Measurements from ENCODE around the gene MARK4.

Gene MARK4

DNA sequence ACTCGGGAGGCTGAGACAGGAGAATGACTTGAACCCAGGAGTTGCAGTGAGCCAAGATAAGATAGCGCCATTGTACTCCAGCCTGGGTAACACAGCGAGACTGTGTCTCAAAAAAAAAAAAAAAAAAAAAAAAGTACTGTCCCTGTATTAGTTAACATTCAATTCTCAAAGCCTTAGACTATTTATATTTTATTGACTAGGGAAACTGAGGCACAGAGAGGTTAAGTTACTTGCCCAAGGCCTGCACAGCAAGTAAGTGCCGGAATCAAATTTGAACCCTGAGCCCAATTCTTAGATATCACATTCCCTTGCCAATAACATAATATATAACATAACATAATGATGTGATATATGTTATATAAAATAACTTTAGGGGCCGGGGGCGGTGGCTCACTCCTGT is 88.6 kb downstream of the MARK4 start:
- TF ChIP-seq FOXP2 (optimal IDR thresholded peaks at IDR 0.05; ENCODE audit: control extremely low read depth, extremely low read length, insufficient read depth) (no peak), POLR2AphosphoS5 (IDR thresholded peaks at IDR 0.05; ENCODE audit: borderline replicate concordance, low read depth, low read length) (no peak), EZH2 (IDR thresholded peaks at IDR 0.05) (no peak)
- Histone ChIP-seq H3K4me3 (no peak overlapping the region), H3K36me3 (ENCODE audit: insufficient read depth, low read length) (no peaks in the 10 kb centered on the region), H3K9ac (ENCODE audit: insufficient read length) (no peak overlapping the region), H3K9me3 (ENCODE audit: low read depth, low read length) (no peaks in the 10 kb centered on the region), H3K27ac (no peak overlapping the region)
- no peak for DNase-seq (ENCODE audit: low read depth, low spot score)

DNA sequence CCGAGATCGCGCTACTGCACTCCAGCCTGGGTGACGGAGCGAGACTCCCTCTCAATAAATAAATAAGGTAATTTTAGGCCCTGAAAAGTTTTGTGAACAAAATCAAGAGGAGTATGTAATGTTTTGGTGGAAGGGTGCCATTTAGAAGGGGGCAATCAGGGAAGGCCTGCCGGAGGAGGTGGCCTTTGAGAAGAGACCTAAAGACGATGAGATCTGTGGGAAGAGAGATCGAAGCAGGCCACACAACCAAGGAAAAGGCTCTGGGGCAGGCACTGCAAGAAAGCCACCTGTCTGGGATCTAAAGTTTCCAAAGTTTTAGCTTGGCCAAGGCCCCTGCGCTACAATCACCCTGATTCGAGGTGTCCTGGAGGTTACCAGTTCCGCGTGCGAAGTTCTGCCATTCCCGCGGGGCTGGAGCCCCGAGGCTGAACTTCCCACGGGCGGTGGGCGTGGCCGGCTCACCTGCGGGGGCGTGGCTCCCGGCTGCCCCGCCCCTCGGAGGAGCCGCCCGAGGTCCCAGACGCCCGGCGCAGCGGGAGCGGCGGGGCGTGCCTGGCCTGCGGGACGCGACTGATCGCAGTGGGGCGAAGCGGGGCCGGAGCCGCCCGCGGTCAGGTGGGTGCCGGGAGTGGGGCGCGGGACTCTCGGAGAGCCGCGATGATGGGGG is 89.3 kb downstream of the MARK4 start, which contains the start of gene KLC3:
KLC3 (plus strand) TSS at position 519 of the 667 bp plus-strand sequence. CDS start 4,792 bp downstream, outside the sequence.
- no peak for TF ChIP-seq FOXP2 (optimal IDR thresholded peaks at IDR 0.05; ENCODE audit: control extremely low read depth, extremely low read length, insufficient read depth)
- no peak for TF ChIP-seq POLR2AphosphoS5 (IDR thresholded peaks at IDR 0.05; ENCODE audit: borderline replicate concordance, low read depth, low read length)
- H3K27ac ChIP-seq, result no peak within 1 kb of the TSS
- H3K9me3 ChIP-seq (ENCODE audit: low read depth, low read length), result no peaks in the 10 kb centered on the region
- H3K9ac ChIP-seq (ENCODE audit: insufficient read length), result no peak within 1 kb of the TSS
- peak within 1 kb of the TSS; percentile 74 for H3K4me3 ChIP-seq
- H3K36me3 ChIP-seq (ENCODE audit: insufficient read depth, low read length), result no peaks in the 10 kb centered on the region
- DNase-seq (ENCODE audit: low read depth, low spot score), result no peak

DNA sequence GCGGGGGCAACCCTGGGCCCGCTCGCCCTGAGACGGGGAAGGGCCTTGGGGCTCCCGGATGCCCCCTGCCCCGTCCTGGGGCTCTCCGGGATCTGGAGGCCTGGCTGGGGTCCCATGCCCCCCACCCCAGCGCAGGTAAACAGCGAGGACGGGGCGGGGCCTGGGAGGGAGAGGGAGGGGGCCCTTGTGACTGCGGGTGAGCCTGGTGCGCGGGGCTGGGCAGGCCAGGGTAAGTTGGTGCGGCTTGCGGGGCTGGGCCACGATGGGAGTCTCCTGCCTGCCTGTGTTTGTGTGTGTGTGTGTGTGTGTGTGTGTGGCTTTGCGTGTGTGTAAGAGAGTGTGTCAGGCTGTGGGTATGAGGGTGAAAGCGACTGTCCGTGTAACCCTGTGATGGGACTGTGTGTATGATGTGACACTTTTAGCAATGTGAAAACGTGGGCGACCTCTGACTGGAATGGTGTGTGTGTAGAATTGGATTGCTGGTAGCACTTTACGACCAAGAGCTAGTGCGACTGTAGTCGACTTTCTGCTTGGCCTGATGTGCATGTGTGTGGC is 89.9 kb downstream of the MARK4 start:
- Histone ChIP-seq H3K9ac (ENCODE audit: insufficient read length) (no peak overlapping the region), H3K36me3 (ENCODE audit: insufficient read depth, low read length) (no peaks in the 10 kb centered on the region), H3K27ac (no peak overlapping the region), H3K4me3 (peak overlapping the region; percentile 74), H3K9me3 (ENCODE audit: low read depth, low read length) (no peaks in the 10 kb centered on the region)
- DNase-seq (ENCODE audit: low read depth, low spot score), result no peak
- no peak for TF ChIP-seq EZH2 (IDR thresholded peaks at IDR 0.05)
- TF ChIP-seq FOXP2 (optimal IDR thresholded peaks at IDR 0.05; ENCODE audit: control extremely low read depth, extremely low read length, insufficient read depth), result no peak

- no peak for TF ChIP-seq POLR2AphosphoS5 (IDR thresholded peaks at IDR 0.05; ENCODE audit: borderline replicate concordance, low read depth, low read length)
- no peak for TF ChIP-seq EZH2 (IDR thresholded peaks at IDR 0.05)
- no peak for TF ChIP-seq FOXP2 (optimal IDR thresholded peaks at IDR 0.05; ENCODE audit: control extremely low read depth, extremely low read length, insufficient read depth)
- DNase-seq (ENCODE audit: low read depth, low spot score), result no peak
These were observed 91.8 kb downstream of the MARK4 start for GRCh38 chr19:45342911-45343310.

DNA sequence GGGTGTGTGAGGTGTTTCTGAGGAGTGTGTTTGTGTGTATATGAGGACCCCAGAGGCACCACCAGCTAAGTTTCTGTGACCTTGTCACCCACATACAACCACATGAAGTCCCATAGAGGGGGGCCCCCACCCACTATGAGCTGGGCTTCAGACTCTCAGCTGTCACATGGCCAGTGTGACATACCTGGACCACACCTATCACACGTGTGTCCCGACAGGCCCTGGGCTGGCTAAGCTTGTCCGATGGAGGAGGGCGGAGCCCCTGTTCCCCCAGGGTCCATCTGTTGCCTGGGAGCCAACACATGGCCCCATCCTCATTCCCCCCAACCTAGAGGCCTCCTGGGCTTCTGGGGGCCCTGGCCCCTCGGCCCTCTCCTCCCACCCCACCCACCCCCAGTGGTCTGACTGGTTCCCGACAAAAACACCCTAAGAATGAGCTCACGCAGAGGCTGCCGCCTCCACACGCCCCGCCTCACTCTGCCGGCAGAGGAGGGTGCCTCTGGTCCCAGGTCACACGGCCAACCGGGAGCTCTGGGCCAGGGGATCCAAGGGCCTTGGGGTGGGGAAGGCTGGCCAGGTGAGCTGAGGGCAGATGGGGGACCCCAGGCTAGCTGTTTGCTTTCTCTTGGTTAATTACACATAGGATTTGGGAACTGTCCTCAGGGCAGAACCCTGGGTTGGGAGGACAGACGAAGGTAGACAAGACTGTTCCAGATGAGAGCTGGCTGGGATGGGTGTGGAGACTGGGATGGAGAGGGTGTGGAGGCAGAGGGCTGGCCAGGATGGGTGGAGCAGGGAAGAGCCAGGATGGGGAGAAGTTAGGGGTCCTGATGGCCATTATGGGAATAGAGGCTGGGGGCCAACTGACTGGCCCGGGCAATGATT is 93.8 kb downstream of the MARK4 start:
- Histone ChIP-seq H3K27ac (no peak overlapping the region), H3K36me3 (ENCODE audit: insufficient read depth, low read length) (no peaks in the 10 kb centered on the region), H3K9ac (ENCODE audit: insufficient read length) (no peak overlapping the region), H3K9me3 (ENCODE audit: low read depth, low read length) (no peaks in the 10 kb centered on the region), H3K4me3 (no peak overlapping the region)
- no peak for DNase-seq (ENCODE audit: low read depth, low spot score)
- no peak for TF ChIP-seq FOXP2 (optimal IDR thresholded peaks at IDR 0.05; ENCODE audit: control extremely low read depth, extremely low read length, insufficient read depth)
- no peak for TF ChIP-seq POLR2AphosphoS5 (IDR thresholded peaks at IDR 0.05; ENCODE audit: borderline replicate concordance, low read depth, low read length)
- no peak for TF ChIP-seq EZH2 (IDR thresholded peaks at IDR 0.05)

More at GRCh38 chr19:45342911-45343310, 91.8 kb downstream of the MARK4 start:
- no peaks in the 10 kb centered on the region for H3K36me3 ChIP-seq (ENCODE audit: insufficient read depth, low read length)
- no peak overlapping the region for H3K4me3 ChIP-seq
- no peaks in the 10 kb centered on the region for H3K9me3 ChIP-seq (ENCODE audit: low read depth, low read length)
- no peak overlapping the region for H3K9ac ChIP-seq (ENCODE audit: insufficient read length)
- no peak overlapping the region for H3K27ac ChIP-seq

- Histone ChIP-seq H3K9me3 (ENCODE audit: low read depth, low read length) (no peaks in the 10 kb centered on the region), H3K27ac (no peak overlapping the region), H3K4me3 (no peak overlapping the region), H3K36me3 (ENCODE audit: insufficient read depth, low read length) (no peaks in the 10 kb centered on the region), H3K9ac (ENCODE audit: insufficient read length) (no peak overlapping the region)
- TF ChIP-seq FOXP2 (optimal IDR thresholded peaks at IDR 0.05; ENCODE audit: control extremely low read depth, extremely low read length, insufficient read depth) (no peak), EZH2 (IDR thresholded peaks at IDR 0.05) (no peak), POLR2AphosphoS5 (IDR thresholded peaks at IDR 0.05; ENCODE audit: borderline replicate concordance, low read depth, low read length) (no peak)
- DNase-seq (ENCODE audit: low read depth, low spot score), result no peak
These were observed 94.4 kb downstream of the MARK4 start for GRCh38 chr19:45345506-45345860.

DNA sequence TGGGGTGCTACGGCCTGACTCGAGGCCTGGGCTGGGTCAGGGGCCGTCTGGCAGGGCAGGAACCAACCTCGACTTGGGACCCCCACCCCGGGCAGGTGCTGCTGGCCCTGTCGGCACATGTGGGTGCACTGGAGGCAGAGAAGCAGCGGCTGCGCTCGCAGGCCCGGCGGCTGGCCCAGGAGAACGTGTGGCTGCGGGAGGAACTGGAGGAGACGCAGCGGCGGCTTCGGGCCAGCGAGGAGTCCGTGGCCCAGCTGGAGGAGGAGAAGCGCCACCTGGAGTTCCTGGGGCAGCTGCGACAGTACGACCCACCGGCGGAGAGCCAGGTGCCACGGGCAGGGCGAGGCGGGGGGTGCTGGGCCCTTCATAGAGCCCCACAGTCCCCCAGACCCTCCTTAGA is 95.4 kb downstream of the MARK4 start:
- Histone ChIP-seq H3K9ac (ENCODE audit: insufficient read length) (no peak overlapping the region), H3K27ac (no peak overlapping the region), H3K36me3 (ENCODE audit: insufficient read depth, low read length) (peaks cover 7% of the 10 kb centered on the region; the same call in 1 of the 2 replicates), H3K4me3 (no peak overlapping the region), H3K9me3 (ENCODE audit: low read depth, low read length) (no peaks in the 10 kb centered on the region)
- TF ChIP-seq POLR2AphosphoS5 (IDR thresholded peaks at IDR 0.05; ENCODE audit: borderline replicate concordance, low read depth, low read length) (no peak), FOXP2 (optimal IDR thresholded peaks at IDR 0.05; ENCODE audit: control extremely low read depth, extremely low read length, insufficient read depth) (no peak), EZH2 (IDR thresholded peaks at IDR 0.05) (no peak)
- DNase-seq (ENCODE audit: low read depth, low spot score), result no peak
